Prostate gland (tissue), 2 donors: ENCODE data around the gene FNDC10.
"Not testable (repeated sequence)": the region's sequence is repeated elsewhere in the genome, so short reads cannot be mapped to it uniquely, and the experiment has no call there.

Experiments used
- POLR2AphosphoS5 ChIP-seq: sonication (generic); formaldehyde crosslinking; IDR thresholded peaks from one replicate; pipeline ENCODE4 v1.6.1; 2017; ENCODE audit warnings: antibody characterized with exemption
- TF ChIP-seq, protein P1 (sequence below), 4 experiments: fragments of 200-600 bp in 2 of 4; fragments of 450-650 bp in 2 of 4; sonication (generic) in 2 of 4; IDR thresholded peaks; 1 replicate in 3 of 4; 2 replicates in 1 of 4; pipeline ENCODE4 v1.5.1; 2016 to 2019; ENCODE audit warnings: antibody characterized with exemption in 4 of 4, mild to moderate bottlenecking in 2 of 4, moderate library complexity in 2 of 4

DNA sequence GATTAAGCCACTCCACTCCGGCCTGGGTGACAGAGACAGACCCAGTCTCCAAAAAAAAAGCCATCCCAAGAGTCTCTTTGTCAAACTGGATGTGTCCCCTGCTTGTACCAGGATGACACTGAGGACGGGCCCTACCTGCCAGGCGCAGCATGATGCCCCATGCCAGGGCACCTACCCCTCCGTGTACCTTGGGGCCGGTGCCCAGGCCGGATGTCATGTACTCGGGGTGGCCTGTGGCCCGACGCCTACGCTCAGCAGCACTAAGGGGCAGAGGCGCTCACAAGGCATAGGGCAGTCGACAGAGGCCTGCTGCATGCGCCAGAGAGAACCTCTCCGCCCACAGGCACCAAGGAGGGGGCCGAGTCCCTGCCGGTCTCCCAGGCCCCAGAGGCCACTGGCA lies 39.4 kb upstream of the FNDC10 start:
- TF ChIP-seq POLR2AphosphoS5: not testable (repeated sequence)
- TF ChIP-seq, protein P1, sequence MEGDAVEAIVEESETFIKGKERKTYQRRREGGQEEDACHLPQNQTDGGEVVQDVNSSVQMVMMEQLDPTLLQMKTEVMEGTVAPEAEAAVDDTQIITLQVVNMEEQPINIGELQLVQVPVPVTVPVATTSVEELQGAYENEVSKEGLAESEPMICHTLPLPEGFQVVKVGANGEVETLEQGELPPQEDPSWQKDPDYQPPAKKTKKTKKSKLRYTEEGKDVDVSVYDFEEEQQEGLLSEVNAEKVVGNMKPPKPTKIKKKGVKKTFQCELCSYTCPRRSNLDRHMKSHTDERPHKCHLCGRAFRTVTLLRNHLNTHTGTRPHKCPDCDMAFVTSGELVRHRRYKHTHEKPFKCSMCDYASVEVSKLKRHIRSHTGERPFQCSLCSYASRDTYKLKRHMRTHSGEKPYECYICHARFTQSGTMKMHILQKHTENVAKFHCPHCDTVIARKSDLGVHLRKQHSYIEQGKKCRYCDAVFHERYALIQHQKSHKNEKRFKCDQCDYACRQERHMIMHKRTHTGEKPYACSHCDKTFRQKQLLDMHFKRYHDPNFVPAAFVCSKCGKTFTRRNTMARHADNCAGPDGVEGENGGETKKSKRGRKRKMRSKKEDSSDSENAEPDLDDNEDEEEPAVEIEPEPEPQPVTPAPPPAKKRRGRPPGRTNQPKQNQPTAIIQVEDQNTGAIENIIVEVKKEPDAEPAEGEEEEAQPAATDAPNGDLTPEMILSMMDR (IDR thresholded peaks at IDR 0.05): not testable (repeated sequence)
